MM.1S (cell line): ENCODE data around the gene CXCL3.

Experiments
- DNase-seq: peaks from one replicate; pipeline ENCODE4 v3.0.0-alpha.2; 2015
- H2AFZ ChIP-seq: fragments of 300-600 bp; sonication (generic); 2 replicates; pipeline ENCODE4 v1.6.0; 2016; ENCODE audit warnings: antibody characterized with exemption, low read length
- H3F3A ChIP-seq: fragments of 300-600 bp; sonication (generic); 2 replicates; pipeline ENCODE4 v1.6.1; 2016; ENCODE audit warnings: mild to moderate bottlenecking, antibody characterized with exemption, low read length, moderate library complexity, mixed read lengths; ENCODE audit not compliant: insufficient read depth
- H3K27ac ChIP-seq: fragments of 300-600 bp; sonication (generic); 2 replicates; pipeline ENCODE4 v1.5.1; 2016; ENCODE audit warnings: mild to moderate bottlenecking, low read length
- H3K27me3 ChIP-seq: fragments of 300-600 bp; sonication (generic); replicated peaks from 2 replicates; pipeline ENCODE4 v1.6.0; 2016; ENCODE audit warnings: low read length; ENCODE audit not compliant: insufficient read depth
- H3K36me3 ChIP-seq: fragments of 300-600 bp; sonication (generic); replicated peaks from 2 replicates; pipeline ENCODE4 v1.6.1; 2016; ENCODE audit warnings: mild to moderate bottlenecking, low read length, mixed read lengths; ENCODE audit not compliant: insufficient read depth
- H3K4me1 ChIP-seq: fragments of 300-600 bp; sonication (generic); 2 replicates; pipeline ENCODE4 v1.6.1; 2016; ENCODE audit warnings: low read length, mixed read lengths
- H3K4me2 ChIP-seq: fragments of 300-600 bp; sonication (generic); 2 replicates; pipeline ENCODE4 v1.6.0; 2016; ENCODE audit warnings: low read depth, low read length
- H3K4me3 ChIP-seq: fragments of 300-600 bp; sonication (generic); 2 replicates; pipeline ENCODE4 v1.5.1; 2016; ENCODE audit warnings: low read length, mixed read lengths
- H3K79me2 ChIP-seq: fragments of 300-600 bp; sonication (generic); 2 replicates; pipeline ENCODE4 v1.6.1; 2016; ENCODE audit warnings: mixed run types, low read length, mixed read lengths
- H3K9ac ChIP-seq: fragments of 300-600 bp; sonication (generic); 2 replicates; pipeline ENCODE4 v1.6.1; 2016; ENCODE audit warnings: low read length, mixed read lengths
- H3K9me2 ChIP-seq: fragments of 300-600 bp; sonication (generic); replicated peaks from 2 replicates; pipeline ENCODE4 v1.6.1; 2016; ENCODE audit warnings: mild to moderate bottlenecking, low read length, mixed read lengths; ENCODE audit not compliant: insufficient read depth
- H3K9me3 ChIP-seq: fragments of 300-600 bp; sonication (generic); replicated peaks from 2 replicates; pipeline ENCODE4 v1.6.1; 2016; ENCODE audit warnings: mild to moderate bottlenecking, low read length, mixed read lengths; ENCODE audit not compliant: insufficient read depth
- H4K20me1 ChIP-seq: fragments of 300-600 bp; sonication (generic); 2 replicates; pipeline ENCODE4 v1.6.1; 2016; ENCODE audit warnings: mild to moderate bottlenecking, low read length, moderate library complexity, mixed read lengths; ENCODE audit not compliant: insufficient read depth
- EZH2 ChIP-seq: fragments of 300-600 bp; sonication (generic); optimal IDR thresholded peaks from 2 replicates; pipeline ENCODE3; 2017; ENCODE audit warnings: low read depth, mild to moderate bottlenecking, antibody characterized with exemption, low read length, mixed read lengths
- EZH2phosphoT487 ChIP-seq: fragments of 300-600 bp; sonication (generic); IDR thresholded peaks from 2 replicates; pipeline ENCODE4 v1.6.1; 2018; ENCODE audit warnings: antibody characterized with exemption, low read length
- TF ChIP-seq, protein P1 (sequence below): fragments of 300-600 bp; sonication (generic); IDR thresholded peaks from 2 replicates; pipeline ENCODE4 v1.5.1; 2016; ENCODE audit warnings: antibody characterized with exemption, low read length, mixed read lengths

The CXCL3 gene

DNA sequence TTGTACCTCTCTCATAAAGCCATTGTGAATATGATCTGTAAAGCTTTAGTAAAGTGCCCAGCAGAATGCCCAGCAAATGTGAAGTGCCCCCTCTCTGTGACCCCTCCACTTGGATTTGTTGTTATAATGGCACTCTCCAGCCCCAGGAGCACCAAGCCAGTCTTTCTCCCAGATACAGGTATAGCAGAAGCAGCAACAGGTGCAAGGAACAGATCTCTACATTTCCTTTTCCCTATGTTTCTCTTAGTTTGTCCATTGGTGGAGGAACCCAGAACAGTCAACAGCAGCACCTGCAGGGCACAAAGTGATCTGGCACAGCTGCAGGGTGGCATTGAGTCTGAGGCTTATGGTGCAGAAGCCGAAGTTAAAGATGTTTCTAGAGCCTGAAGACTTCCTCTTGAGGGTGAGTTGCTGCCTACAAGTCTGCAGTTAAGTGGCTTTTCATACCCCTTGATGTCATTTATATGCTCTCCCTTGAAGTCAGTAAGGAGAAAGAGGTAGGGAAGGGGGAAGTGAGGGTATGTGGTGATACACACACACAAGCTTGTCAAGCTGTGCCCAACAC lies 16.1 kb upstream of the CXCL3 start:
- Histone ChIP-seq H3K4me2 (no peak overlapping the region), H3F3A (no peaks in the 10 kb centered on the region), H3K79me2 (no peaks in the 10 kb centered on the region), H3K9me2 (no peaks in the 10 kb centered on the region), H3K4me1 (no peaks in the 10 kb centered on the region), H3K27me3 (no peaks in the 10 kb centered on the region), H3K36me3 (no peaks in the 10 kb centered on the region), H3K9me3 (no peaks in the 10 kb centered on the region), H3K4me3 (no peak overlapping the region), H3K9ac (no peak overlapping the region), H2AFZ (no peak overlapping the region), H4K20me1 (no peaks in the 10 kb centered on the region), H3K27ac (no peak overlapping the region)
- TF ChIP-seq EZH2phosphoT487 (no peak), EZH2 (no peak)
- TF ChIP-seq, protein P1, sequence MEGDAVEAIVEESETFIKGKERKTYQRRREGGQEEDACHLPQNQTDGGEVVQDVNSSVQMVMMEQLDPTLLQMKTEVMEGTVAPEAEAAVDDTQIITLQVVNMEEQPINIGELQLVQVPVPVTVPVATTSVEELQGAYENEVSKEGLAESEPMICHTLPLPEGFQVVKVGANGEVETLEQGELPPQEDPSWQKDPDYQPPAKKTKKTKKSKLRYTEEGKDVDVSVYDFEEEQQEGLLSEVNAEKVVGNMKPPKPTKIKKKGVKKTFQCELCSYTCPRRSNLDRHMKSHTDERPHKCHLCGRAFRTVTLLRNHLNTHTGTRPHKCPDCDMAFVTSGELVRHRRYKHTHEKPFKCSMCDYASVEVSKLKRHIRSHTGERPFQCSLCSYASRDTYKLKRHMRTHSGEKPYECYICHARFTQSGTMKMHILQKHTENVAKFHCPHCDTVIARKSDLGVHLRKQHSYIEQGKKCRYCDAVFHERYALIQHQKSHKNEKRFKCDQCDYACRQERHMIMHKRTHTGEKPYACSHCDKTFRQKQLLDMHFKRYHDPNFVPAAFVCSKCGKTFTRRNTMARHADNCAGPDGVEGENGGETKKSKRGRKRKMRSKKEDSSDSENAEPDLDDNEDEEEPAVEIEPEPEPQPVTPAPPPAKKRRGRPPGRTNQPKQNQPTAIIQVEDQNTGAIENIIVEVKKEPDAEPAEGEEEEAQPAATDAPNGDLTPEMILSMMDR, result no peak
- DNase-seq, result no peak

DNA sequence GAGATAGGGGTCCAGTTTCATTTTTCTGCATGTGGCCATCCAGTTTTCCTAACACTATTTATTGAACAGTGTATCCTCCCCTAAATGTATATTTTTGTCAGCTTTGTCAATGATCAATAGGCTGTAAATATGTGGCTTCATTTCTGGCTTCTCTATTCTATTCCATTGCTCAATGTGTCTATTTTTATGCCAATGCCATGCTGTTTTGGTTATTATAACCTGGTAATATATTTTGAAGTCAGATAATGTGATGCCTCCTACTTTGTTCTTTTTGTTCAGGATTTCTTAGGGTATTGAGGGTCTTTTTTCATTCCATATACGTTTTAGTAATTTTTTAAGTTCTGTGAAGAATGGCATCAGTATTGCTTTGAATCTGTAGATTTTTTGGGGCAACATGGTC lies 8.7 kb upstream of the CXCL3 start:
- Histone ChIP-seq H3K9ac (no peak overlapping the region), H3K9me3 (no peaks in the 10 kb centered on the region), H2AFZ (no peak overlapping the region), H3K9me2 (no peaks in the 10 kb centered on the region), H3K36me3 (no peaks in the 10 kb centered on the region), H3K4me3 (no peak overlapping the region), H3K27me3 (no peaks in the 10 kb centered on the region), H3K27ac (no peak overlapping the region), H3K4me1 (no peaks in the 10 kb centered on the region), H3K79me2 (no peaks in the 10 kb centered on the region), H4K20me1 (no peaks in the 10 kb centered on the region), H3F3A (no peaks in the 10 kb centered on the region), H3K4me2 (no peak overlapping the region)
- no peak for DNase-seq
- TF ChIP-seq, protein P1, result no peak
- TF ChIP-seq EZH2 (no peak), EZH2phosphoT487 (no peak)

DNA sequence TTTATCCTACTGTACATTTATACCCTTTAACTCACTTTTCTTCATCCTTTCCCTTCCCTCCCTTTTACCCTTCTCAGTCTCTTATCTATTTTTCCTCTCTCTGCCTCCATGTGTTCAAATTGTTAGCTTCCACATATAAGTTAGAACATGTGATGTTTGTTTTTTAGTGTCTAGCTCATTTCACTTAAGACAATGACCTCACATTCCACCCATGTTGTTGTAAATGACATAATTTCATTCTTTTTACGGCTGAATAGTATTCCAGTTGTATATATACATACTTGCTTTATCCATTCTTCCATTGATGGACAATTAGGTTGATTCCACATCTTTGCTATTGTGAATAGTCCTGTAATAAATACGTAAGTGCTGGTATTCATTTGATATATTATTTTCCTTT lies 7.3 kb upstream of the CXCL3 start:
- Histone ChIP-seq H3K27me3 (no peaks in the 10 kb centered on the region), H2AFZ (no peak overlapping the region), H3K9me2 (no peaks in the 10 kb centered on the region)

More for the DNA sequence above, 7.3 kb upstream of the CXCL3 start:
- Histone ChIP-seq H4K20me1 (no peaks in the 10 kb centered on the region), H3K36me3 (no peaks in the 10 kb centered on the region), H3K9ac (no peak overlapping the region), H3K79me2 (no peaks in the 10 kb centered on the region), H3K9me3 (no peaks in the 10 kb centered on the region), H3F3A (no peaks in the 10 kb centered on the region), H3K4me1 (no peaks in the 10 kb centered on the region), H3K4me2 (no peak overlapping the region), H3K4me3 (no peak overlapping the region), H3K27ac (no peak overlapping the region)
- no peak for DNase-seq
- TF ChIP-seq EZH2phosphoT487, result no peak
- TF ChIP-seq, protein P1, result no peak
- no peak for TF ChIP-seq EZH2
